ENCODE measurements around the gene EDN2. TPM values are rescaled to one million over a fixed set of nuclear protein-coding genes. Genes with fewer than 3 reads are reported as not detected.

EDN2 gene
- total RNA-seq, 3 donors from 2014 or later, result 2.3 to 3.8 TPM; not detected in 1

- Histone ChIP-seq H3K27ac (no peak overlapping the region), H3K9me3 (no peaks in the 10 kb centered on the region), H3K27me3 (no peaks in the 10 kb centered on the region), H3K4me1 (no peaks in the 10 kb centered on the region), H3K4me3 (no peak overlapping the region), H3K36me3 (peaks cover 4% of the 10 kb centered on the region)
- intact Hi-C loops (cut with DNase I; ENCODE audit: low total_unique reads), result no loop called here
- TF ChIP-seq POLR2AphosphoS5 (IDR thresholded peaks at IDR 0.05) (no peak), CTCF (IDR thresholded peaks at IDR 0.05) (no peak), POLR2A (IDR thresholded peaks at IDR 0.05) (no peak)
- no peak for DNase-seq (ENCODE audit: low spot score in 2 of 2)
Observed at GRCh38 chr1:41526956-41527561, 42.6 kb upstream of the EDN2 start.

GRCh38 chr1:41525891-41526587 is 41.6 kb upstream of the EDN2 start:
- intact Hi-C loops (cut with DNase I; ENCODE audit: low total_unique reads), result no loop called here
- no peak for TF ChIP-seq POLR2AphosphoS5 (IDR thresholded peaks at IDR 0.05)
- TF ChIP-seq CTCF (IDR thresholded peaks at IDR 0.05), result no peak
- TF ChIP-seq POLR2A (IDR thresholded peaks at IDR 0.05), result no peak

GRCh38 chr1:41524676-41525675 is 40.5 kb upstream of the EDN2 start:
- intact Hi-C loops (cut with DNase I; ENCODE audit: low total_unique reads), result no loop called here
- no peaks in the 10 kb centered on the region for H3K9me3 ChIP-seq
- no peak for DNase-seq (ENCODE audit: low spot score in 2 of 2)

More at GRCh38 chr1:41525891-41526587, 41.6 kb upstream of the EDN2 start:
- Histone ChIP-seq H3K4me1 (no peaks in the 10 kb centered on the region), H3K36me3 (peaks cover 4% of the 10 kb centered on the region), H3K27ac (no peak overlapping the region), H3K9me3 (no peaks in the 10 kb centered on the region), H3K4me3 (no peak overlapping the region), H3K27me3 (no peaks in the 10 kb centered on the region)
- no peak for DNase-seq (ENCODE audit: low spot score in 2 of 2)

GRCh38 chr1:41523949-41524675 is 39.6 kb upstream of the EDN2 start:
- no peak overlapping the region for H3K27ac ChIP-seq
- peaks cover 4% of the 10 kb centered on the region for H3K36me3 ChIP-seq
- no peak for DNase-seq (ENCODE audit: low spot score in 2 of 2)
- H3K9me3 ChIP-seq, result no peaks in the 10 kb centered on the region
- H3K4me3 ChIP-seq, result no peak overlapping the region
- no peaks in the 10 kb centered on the region for H3K27me3 ChIP-seq
- H3K4me1 ChIP-seq, result no peaks in the 10 kb centered on the region
- intact Hi-C loops (cut with DNase I; ENCODE audit: low total_unique reads), result no loop called here
- TF ChIP-seq POLR2AphosphoS5 (IDR thresholded peaks at IDR 0.05), result no peak
- no peak for TF ChIP-seq POLR2A (IDR thresholded peaks at IDR 0.05)
- TF ChIP-seq CTCF (IDR thresholded peaks at IDR 0.05), result no peak

More at GRCh38 chr1:41524676-41525675, 40.5 kb upstream of the EDN2 start:
- H3K27me3 ChIP-seq, result no peaks in the 10 kb centered on the region
- H3K4me3 ChIP-seq, result no peak overlapping the region
- no peak overlapping the region for H3K27ac ChIP-seq
- H3K4me1 ChIP-seq, result no peaks in the 10 kb centered on the region
- TF ChIP-seq POLR2AphosphoS5 (IDR thresholded peaks at IDR 0.05) (no peak), CTCF (IDR thresholded peaks at IDR 0.05) (no peak), POLR2A (IDR thresholded peaks at IDR 0.05) (no peak)
- H3K36me3 ChIP-seq, result peaks cover 4% of the 10 kb centered on the region

All from breast epithelium (tissue), 4 donors.